ENCODE measurements around the gene PTDSS2.

The PTDSS2 gene

GRCh38 chr11:425301-425700 is 24.8 kb upstream of the PTDSS2 start:
- ChIA-PET POLR2A (no interaction called here), CTCF (interaction anchor here (2.1 to 2.2 kb wide), 2 partner anchors 23 to 24 kb away, joined by 4 to 7 read pairs; no protein-coding TSS in a partner anchor)
- TF ChIP-seq CTCF (IDR thresholded peaks at IDR 0.05; ENCODE audit: control extremely low read depth, extremely low read depth, low read depth, missing control alignments): no peak

GRCh38 chr11:426851-427250 is 23.2 kb upstream of the PTDSS2 start:
- ChIA-PET CTCF (interaction anchor here (0.9 to 2.2 kb wide), 5 partner anchors 18 to 92 kb away, joined by 3 to 7 read pairs (median 4); no protein-coding TSS in a partner anchor), POLR2A (no interaction called here)
- no peak for DNase-seq (ENCODE audit: extremely low spot score)
- no peak for TF ChIP-seq CTCF (IDR thresholded peaks at IDR 0.05; ENCODE audit: control extremely low read depth, extremely low read depth, low read depth, missing control alignments)

More at GRCh38 chr11:425301-425700, 24.8 kb upstream of the PTDSS2 start:
- DNase-seq (ENCODE audit: extremely low spot score): no peak

- ChIA-PET POLR2A (no interaction called here), CTCF (no interaction called here)
- no peak for TF ChIP-seq CTCF (IDR thresholded peaks at IDR 0.05; ENCODE audit: control extremely low read depth, extremely low read depth, low read depth, missing control alignments)
- DNase-seq (ENCODE audit: extremely low spot score): no peak
Observed at GRCh38 chr11:428295-428694, 21.8 kb upstream of the PTDSS2 start.

- CTCF ChIA-PET: no interaction called here
- POLR2A ChIA-PET: no interaction called here
- TF ChIP-seq CTCF (IDR thresholded peaks at IDR 0.05; ENCODE audit: control extremely low read depth, extremely low read depth, low read depth, missing control alignments): no peak
- no peak for DNase-seq (ENCODE audit: extremely low spot score)
Observed at GRCh38 chr11:429391-429790, 20.7 kb upstream of the PTDSS2 start.

- POLR2A ChIA-PET: no interaction called here
- CTCF ChIA-PET: no interaction called here
- TF ChIP-seq CTCF (IDR thresholded peaks at IDR 0.05; ENCODE audit: control extremely low read depth, extremely low read depth, low read depth, missing control alignments): no peak
- DNase-seq (ENCODE audit: extremely low spot score): no peak
Observed at GRCh38 chr11:429931-430456, 20.1 kb upstream of the PTDSS2 start.

- CTCF ChIA-PET: no interaction called here
- TF ChIP-seq CTCF (IDR thresholded peaks at IDR 0.05; ENCODE audit: control extremely low read depth, extremely low read depth, low read depth, missing control alignments): no peak
- POLR2A ChIA-PET: no interaction called here
- no peak for DNase-seq (ENCODE audit: extremely low spot score)
Observed at GRCh38 chr11:431921-432320, 18.2 kb upstream of the PTDSS2 start.
